Measurements from ENCODE around the gene STPG1.

STPG1 gene

DNA sequence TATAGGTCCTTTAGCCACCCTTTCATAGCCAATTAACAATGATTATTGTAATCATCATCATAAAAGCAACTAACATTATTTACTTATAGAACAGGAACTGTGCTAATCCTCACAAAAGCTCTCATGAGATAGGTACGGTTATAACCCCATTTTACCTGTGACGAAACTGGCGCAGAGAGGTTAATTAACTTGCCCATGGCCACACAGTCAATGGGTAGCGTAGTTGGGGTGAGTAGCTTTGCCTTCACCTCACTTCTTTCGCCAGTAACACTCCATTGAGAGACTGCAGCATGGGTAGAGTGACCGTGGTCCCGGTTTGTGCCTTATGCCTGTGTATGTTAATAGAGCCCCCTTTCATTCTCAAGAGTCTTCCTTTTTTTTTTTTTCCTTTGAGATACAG, 12.3 kb upstream of the STPG1 start:
- DNase-seq, result no peak

DNA sequence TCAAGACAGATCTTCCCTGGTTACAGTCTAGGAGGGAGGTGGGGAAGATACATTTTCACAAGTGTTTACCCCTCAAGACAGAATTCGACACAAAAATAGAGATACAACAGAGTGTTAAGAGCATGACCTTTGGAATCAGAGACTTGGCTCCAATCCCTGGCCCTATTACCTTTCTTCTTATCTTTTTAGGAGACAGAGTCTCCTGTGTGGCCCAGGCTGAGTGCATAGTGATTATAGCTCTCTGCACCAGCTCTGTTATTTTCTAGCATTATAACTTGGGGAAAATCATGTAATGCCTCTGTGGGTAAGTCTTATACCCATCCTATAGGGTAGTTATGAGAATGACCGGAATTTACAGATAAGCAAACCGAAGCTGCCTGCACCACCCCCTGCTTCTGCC, 11.9 kb upstream of the STPG1 start:
- no peak for DNase-seq

DNA sequence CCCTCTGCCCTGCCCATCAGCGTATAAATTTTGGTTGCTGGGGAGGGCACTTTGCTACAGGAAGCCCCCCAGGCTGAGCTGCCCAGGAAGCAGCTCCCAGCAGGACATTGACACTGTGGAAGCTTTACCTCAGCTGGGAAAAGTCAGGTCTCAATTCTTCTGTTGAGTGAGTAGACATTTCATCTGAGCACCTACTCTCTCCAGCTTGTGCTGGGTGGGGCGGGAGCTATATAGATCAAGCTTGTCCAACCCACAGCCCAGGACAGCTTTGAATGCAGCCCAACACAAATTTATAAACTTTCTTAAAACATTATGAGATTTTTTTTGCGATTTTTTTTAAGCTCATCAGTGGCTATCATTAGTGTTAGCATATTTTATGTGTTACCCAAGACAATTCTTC, 11.4 kb upstream of the STPG1 start:
- no peak for DNase-seq

DNA sequence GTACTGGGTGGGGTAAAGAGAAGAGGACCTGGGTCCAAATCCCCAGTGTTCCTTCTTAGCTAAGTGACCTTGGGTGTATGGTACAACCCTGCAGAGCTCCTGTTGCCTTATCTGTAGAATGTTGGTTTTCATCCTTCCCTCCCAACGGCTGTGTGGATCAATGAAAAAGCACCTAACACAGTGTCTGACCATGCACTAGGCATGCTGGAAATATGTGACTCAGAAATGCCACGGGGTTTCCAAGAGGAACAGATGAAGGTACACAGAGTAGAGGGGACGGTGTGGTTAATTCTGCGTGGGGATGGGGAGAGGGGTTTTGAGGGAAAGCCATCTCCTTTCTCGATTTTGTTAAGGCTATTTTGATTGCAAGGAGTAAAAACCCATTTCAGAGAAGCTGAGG, 10.6 kb upstream of the STPG1 start:
- DNase-seq, result no peak

DNA sequence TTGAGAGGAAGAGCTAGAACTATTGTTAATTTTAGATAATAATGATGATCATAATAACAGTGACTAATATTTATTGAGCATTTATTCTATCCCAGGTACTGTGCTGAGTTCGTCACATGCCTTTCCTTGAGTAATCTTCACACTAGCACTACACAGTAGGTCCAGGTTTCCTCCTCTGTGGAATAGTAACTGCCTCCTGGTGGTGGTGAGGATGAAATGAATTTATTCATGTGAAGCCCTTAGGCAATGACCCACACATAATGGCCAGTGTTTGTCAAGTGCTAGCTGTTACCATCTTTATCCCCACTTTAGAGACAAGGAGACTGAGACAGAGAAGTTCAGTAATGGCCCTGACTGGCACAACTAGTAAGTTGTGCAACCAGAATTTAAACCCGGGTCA, 7.9 kb upstream of the STPG1 start:
- no peak for DNase-seq

DNA sequence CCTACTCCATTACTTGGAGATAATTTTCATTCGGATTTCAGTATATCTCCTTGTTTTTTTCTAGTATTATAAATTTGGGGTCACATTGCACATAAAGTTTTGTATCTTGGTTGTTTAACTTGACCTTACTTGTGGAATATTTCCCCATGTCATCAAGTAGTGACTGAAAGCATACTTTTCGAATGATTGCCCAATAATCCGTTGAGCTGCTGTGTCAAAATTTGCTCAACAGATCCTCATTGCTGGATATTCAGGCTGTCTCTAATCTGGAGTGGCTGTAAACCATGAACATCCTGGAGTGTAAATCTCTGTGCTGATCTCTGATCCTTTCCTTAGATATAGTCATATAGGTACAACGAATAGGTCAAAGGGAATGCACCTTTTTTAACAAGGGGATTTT, 7.0 kb upstream of the STPG1 start:
- DNase-seq, result no peak

DNA sequence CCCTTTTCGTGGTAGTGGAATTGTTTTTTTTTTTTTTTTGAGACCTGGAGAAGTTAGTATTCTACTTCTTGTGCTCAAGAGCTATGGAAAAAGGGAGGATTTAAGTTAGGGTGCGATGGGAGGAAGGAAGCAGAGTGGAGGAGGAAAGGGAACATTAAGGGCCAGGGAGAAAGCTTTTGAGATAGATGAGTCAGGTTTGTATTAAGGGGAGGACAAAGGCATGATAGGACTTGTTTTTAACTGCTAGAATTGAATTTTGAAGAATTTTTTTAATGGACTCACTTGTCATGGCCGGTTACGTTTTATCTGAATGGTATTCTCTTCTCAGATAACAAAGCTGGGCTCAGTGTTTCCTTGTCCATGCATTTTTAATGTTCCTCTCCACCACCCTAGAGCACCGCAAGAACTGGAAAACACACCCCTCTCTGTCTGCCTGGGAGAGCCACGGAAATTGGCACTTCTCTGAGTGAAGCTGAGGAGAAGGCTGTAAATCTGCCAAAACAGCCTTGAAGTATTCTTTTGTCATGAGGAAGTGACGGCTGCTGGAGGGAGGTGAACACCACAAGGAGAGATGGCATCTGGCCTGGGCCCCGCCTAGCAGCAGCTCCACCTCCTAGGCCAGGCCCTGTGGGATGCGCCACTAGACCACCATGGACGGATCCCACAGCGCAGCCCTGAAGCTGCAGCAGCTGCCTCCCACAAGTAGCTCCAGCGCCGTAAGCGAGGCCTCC, 5.5 kb upstream of the STPG1 start:
- DNase-seq, result peak; percentile 96

DNA sequence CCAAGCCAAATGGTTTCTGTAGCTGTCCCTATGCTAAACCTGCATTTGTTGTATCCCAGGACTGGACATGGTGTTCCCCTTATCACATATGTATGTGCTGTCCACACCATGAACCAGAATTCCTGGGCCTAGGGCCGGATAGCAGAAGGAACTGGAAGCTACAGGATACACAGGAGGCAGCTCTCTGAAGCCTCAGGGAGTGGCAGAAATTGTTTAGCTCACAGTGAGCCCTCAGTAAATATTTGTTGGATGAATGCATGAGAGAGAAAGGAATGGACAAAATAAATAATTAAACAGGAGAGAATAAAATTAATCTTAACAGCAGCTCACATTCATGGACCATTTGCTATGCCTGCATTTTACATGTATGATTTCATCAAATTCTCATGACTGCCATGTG, 4.1 kb upstream of the STPG1 start:
- DNase-seq, result peak; percentile 56

DNA sequence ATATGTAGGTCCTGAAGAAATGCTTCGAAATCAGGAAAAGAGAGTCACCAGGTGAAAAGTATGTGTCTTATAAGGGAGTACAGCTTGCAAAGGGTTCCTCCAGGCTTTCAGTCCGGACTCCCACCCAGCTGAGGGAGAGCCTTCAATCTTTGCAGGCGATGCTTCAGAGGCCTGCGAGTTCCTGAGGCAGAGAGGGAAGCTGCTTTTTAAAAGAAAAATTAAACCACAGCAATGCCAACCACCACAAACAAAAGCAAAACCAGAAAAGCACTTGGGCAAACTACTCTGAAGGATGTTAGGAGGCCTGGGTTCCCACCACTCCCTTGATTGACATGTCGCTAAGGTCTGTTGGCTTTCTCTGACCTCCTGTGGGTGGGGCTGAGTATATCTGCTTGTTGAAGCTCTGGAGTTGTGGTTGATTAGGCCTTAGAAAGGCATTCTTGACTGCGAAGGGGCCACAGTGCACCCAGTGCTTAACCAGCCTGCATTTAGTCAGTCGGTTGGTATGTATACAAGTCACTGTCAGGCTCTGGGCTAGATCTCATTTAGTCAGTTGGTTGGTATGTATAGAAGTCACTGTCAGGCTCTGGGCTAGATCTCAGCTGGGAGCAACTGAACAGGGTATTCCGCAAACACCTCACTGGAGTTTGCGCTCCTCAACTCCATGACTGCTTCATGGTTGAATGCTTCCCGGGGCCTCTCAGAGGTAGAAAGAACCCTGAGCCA, 3.2 kb upstream of the STPG1 start:
- DNase-seq, result peak; percentile 99

DNA sequence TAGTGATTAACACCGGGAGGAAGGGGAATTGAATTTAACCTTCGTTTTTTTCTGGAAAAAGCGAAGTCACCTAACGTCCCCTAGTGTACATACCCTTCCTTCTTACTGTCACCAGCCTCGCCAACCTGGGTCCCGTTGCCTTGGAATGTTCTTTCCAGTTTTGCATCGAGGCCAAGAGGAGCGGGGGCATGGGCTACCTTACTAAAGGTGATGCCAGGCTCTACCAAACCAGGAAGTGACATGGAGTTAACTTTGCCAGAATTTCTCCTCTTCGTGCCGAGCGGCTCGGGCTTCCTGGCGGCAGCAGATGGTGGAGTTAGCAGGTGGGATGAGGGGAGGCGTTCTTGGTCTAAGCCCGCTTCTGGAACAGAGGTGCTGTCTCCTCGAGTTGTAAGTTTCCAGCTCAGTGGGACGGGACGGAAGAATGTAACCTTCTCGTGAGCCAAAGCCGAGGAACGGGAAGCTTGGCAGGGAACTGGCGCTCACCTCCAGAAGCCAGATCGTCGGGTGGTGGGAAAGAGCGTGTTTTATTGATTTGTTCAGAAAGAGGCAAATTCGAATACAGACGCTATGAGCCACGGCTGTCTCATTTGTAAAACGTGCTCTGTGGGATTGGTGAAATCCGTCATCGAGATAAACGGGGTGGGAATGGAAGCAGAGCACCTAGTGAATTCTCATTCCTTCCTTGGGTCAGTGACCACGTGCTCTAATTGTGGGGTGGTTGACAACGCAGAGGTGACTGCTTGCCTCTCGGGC, 2.5 kb upstream of the STPG1 start:
- no peak for DNase-seq

DNA sequence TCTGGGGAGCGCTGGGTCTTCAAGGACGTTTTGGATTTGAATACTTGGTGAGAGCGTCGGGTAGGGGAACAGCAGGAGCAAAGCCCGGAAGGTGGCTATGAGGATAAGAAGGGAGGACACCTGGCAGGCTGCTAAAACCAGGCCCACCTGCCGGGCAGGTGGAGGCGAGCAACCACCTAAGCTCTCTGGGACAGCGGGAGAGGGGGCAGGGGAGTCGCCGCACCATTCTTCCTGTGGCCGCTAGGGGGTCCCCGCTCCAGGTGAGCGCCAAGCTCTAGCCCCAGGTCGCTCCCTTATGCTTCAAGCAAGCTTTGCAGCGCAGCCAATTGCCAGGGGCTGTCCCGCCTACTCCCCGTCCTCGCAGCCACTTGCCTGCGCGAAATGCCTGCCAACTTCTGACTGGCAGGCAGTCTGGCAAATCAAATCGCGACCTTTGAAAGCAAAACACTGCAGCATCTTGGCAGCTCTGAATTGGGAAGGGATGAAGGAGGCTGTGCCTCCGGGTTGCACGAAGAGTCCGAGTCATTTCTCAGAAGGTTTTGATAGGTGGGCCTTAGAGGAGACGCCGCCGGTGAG, 1.8 kb upstream of the STPG1 start, which contains the start of gene NIPAL3:
NIPAL3 (plus strand) TSS at position 469 of the 576 bp plus-strand sequence. CDS start 3,746 bp downstream, outside the sequence.
- DNase-seq, result peak; percentile 99

DNA sequence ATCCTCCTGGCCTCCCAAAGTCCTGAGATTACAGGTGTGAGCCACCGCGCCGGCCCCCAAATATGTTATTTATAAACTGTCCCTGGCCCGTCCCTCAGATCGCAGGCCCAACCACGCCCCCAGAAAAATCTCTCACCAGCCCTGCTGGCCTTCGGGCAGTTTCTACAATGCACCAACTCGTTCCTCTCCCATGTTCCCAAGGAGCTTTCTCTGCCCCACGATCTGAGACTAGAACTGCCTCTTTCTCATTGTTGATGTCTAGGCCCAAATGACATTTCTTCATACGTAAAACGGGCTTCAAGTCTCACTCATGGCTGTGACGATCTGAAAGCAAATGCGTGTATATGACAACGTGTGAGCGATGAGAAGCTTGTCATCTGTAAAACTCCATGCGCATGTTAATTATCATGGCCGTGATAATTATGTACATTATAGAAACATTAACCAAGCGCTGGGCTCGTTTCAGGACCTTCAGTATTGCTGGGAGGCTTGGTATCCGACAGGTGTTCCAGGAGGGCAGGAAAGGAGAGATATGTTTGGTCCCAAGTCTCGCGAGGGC, 1.3 kb upstream of the STPG1 start:
- no peak for DNase-seq

DNA sequence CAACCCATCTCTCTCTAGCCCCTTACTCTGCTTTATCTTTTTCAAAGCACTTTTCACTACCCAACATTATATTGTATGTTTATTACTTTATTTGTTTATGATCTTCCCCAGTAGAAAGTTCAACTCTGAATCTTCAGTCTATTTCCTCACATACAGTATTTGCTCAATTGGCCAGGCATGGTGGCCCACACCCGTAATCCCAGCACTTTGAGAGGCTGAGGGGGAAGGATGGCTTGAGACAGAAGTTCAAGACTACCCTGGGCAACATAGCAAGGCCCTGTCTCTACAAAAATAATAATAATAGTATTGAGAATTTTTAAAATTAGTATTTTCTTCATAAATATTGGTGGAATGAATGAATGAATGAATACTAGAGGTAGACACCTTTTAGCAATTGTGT, 1.2 kb downstream of the STPG1 start:
- no peak for DNase-seq

DNA sequence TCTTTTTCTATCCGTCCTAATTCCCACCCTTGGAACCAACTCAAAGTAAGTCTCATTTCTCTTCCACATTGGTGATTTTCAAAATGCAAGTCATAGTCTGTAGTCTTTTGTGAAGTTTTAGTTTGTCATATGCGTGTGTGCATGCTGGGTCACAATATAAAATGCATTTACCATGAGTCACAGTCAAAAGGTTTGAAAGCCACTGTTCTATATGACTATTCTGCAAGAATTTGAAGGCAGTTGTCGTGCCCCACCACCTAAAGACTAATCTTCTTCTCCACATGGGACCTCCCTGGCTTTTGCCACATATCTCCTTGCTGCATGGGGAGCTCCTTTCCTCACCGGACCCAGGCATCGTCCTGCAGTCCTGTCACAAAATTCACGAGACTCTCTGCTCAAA, 1.6 kb downstream of the STPG1 start:
- DNase-seq, result no peak

DNA sequence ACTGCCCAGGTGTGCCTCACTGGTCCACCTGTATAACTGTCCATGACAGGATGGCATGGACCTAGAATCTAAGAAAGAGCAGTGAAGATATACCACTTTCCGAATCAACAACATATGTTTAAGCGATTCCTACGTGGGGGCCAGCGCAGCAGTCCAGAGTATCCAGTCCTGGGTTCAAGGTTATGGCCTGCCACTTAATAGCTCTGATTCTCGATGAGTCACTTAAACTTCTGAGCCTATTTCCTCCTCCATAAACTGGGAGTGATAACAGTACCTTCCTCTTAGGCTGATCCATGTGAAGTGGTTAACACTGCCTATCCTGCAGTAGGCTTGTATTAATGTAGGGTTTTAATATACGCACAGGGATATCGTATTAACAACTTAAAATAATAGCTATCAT, 2.8 kb downstream of the STPG1 start:
- DNase-seq, result peak; percentile 45

DNA sequence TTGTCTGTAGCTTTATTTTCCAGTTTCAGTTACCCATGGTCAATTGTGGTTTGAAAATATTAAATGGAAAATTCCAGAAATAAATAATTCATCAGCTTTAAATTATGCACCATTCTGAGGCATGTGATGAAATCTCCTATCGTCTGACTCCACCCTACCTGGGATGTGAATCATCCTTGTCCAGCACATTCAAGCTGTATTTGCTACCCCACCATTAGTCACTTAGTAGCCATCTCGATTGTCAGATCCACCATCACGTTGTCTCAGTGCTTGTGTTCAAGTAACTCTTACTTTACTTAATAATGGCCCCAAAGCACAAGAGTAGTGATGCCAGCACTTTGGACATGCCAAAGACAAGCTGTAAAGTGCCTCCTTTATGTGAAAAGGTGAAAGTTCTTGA, 4.0 kb downstream of the STPG1 start:
- DNase-seq, result peak; percentile 87

DNA sequence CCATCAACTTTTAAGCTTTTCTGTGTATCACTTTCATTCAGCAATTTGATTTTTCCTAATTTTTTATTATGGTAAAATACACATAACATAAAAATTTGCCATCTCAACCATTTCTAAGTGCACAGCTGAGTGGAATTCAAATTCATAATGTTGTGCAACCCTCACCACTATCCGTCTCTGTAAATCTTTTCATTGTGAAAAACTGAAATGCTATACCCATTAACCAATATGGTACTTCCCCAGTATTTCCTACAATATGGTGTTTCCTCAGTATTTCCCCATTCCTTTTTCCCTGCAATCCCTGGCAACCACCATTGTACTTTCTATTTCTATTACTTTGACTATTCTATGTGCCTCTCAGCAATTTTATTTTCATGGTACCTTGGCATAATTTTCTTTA, 6.8 kb downstream of the STPG1 start:
- DNase-seq, result no peak

DNA sequence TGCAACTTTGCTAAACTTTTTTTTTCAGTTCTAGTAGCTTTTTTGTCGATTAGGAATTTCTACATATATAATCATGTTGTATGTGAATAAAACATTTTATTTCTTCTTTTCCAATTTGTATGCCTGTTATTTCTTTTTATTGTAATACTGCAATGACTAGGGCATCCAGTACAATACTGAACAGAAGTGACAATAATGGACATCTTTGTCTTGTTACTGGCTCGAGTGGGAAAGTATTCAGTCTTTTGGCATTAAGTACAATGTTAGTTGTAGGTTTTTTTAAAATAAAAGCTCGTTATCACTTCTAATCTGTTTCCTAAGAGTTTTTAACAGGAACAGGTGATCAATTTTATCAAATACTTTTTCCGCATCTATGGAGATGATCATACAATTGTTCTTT, 9.8 kb downstream of the STPG1 start:
- DNase-seq, result no peak

DNA sequence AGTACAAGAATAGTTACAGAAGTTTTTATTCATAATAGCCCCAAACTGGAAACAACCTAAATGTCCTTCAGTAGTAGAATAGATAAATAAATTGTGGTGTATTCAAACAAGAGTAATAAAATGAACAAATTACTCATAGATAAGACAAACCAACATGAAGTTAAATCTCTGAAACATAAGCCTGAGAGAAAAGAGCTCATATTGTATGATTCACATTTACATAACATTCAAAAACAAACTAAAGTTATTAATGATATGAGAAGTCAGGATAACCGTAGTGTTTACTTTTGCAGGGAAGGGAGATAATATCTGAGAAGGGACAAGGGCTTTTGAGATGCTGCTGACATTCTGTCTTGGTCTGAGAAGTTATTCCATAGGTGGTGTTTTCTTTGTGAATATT, 13.5 kb downstream of the STPG1 start:
- DNase-seq, result no peak

DNA sequence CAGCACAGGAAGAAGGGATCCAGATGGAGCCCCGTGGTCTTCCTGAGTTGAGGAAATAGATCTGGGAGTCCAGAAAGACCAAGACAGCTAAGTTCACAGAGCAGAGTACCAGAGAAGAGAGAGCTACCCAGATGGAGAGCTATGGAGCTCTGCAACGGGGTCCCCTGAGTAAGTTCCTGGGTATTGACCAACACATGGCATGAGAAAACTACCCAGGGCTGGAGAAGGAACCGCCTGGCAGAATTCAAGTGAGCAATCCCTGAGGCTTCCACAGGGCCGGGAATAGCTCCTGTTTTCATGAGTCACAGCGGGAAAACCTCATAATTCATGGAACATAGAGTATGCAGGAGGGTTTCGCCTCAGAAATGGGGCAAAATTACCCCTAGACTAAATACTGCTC, 19.7 kb downstream of the STPG1 start:
- DNase-seq, result peak; percentile 94

DNA sequence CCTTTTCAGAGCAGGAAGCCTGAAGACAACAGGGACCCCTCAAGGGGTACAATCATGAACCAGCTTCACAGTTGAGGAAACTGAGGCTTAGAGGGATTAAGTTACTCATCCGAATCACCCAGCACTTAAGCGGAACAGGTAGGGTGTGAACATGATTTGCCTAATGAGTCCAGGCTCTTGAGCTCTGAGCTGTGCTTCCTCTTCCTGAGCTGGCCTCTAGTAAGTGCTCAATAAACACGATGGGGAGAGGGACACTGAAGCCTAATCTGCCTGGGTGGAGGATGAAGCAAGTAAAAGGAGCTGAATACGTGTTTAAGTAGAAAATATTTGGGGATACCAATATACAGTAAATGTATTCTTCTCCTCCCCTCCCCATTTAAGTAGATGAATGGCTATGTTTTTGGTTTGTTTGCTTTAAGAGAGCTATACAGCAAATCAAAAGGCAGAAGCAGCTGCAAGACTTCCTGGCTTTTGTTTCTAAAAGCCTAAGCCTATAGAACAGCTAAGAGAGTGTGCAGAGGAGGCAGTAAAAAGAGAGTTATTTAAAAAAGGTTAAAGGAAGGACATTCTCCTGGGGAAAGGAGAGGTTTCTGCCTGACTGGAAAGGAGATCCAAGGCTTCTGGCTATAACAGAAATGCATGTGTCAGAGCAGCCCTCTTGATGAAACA, 20.5 kb downstream of the STPG1 start:
- no peak for DNase-seq

DNA sequence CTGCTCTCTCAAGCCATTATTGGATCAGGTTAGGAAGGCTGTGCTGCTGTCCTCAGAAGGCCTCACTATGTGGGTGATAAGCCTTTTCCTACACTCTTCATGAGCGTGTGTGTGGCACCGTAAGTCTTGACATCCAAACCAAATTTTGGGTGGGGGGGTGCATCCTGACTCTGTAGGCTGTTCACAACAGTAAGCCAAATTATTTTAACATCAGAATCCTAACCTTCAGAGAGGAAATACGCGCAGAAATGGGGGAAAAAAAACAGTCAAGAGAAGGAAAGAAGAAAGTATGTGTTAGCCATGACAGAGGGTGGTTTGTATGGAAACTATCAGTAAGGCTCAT, 21.0 kb downstream of the STPG1 start:
- DNase-seq, result no peak
